Mucosa of descending colon (tissue), 3 donors: ENCODE results near the gene AKIRIN2. TPM values are rescaled to one million over a fixed set of nuclear protein-coding genes. Genes with fewer than 3 reads are reported as not detected.

Experiments
- ATAC-seq: fragments of 200-7000 bp; cut with Tn5 transposase; one replicate; pipeline ENCODE4 v1.9.1; 2020; ENCODE audit warnings: mild to moderate bottlenecking, moderate library complexity
- DNase-seq, 3 donors: peaks; one replicate each; pipeline ENCODE4 v3.0.0-alpha.2; 2020
- H3K36me3 ChIP-seq: fragments of 200-600 bp; one replicate; pipeline ENCODE4 v1.8.0; 2021; ENCODE audit warnings: low read depth, mild to moderate bottlenecking
- H3K4me1 ChIP-seq: fragments of 200-600 bp; one replicate; pipeline ENCODE4 v1.8.0; 2021; ENCODE audit warnings: low read depth, mild to moderate bottlenecking
- H3K4me3 ChIP-seq: fragments of 200-600 bp; one replicate; pipeline ENCODE4 v1.8.0; 2021; ENCODE audit warnings: mild to moderate bottlenecking
- H3K9me3 ChIP-seq: fragments of 200-600 bp; one replicate; pipeline ENCODE4 v1.8.0; 2021; ENCODE audit warnings: mild to moderate bottlenecking
- intact Hi-C, 2 donors: fragments of 100-400 bp; cut with DNase I in 1 of 2; cut with micrococcal nuclease in 1 of 2; formaldehyde crosslinking; loops; one replicate each; pipeline versions ENCODE4 v1.11.0 to v1.11.1; 2022; cut with DNase I, micrococcal nuclease
- total RNA-seq, 3 donors: library from RNA; stranded (reverse); fragmentation: NEBNext Ultra II Directional in 2 of 3; extraction: Animal tissue kit (Norgen Biotek cat#: 25700) in 2 of 3; gene quantifications; one replicate each; pipeline versions ENCODE4 v1.2.1 to v1.2.4, GENCODE V29; 2021 to 2023
- TF ChIP-seq, protein P1 (sequence below): fragments of 200-600 bp; IDR thresholded peaks from one replicate; pipeline ENCODE4 v1.8.0; 2022; ENCODE audit warnings: antibody characterized with exemption, mild to moderate bottlenecking
- donor health status: DM: no; HTN: no; CAD: no; lungs with moderate emphysema.
- donor health status: DM: no; HTN: no; CAD: no.
- donor health status: DM: no; HTN: yes; CAD: no.

The AKIRIN2 gene
- total RNA-seq, 3 donors from 2014 or later = 32.3 to 41.0 (median 33.2) TPM

DNA sequence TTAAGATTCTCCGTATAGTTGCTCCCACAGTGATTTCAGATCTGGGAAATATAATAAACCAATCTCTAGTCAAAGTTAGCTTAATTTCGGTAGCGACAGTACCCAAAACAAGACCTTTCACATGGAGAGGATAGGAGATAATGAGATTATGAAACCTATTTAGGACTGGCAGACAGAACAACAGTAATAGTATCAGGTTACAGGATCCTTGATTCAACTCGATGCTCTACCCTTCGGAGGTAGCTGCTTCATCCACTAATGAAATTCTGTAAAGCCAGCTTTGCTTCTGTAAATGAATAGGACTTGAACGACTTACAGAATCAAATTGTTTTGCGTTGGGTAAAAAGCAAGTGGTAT, 534 bp upstream of the AKIRIN2 start:
- TF ChIP-seq, protein P1, sequence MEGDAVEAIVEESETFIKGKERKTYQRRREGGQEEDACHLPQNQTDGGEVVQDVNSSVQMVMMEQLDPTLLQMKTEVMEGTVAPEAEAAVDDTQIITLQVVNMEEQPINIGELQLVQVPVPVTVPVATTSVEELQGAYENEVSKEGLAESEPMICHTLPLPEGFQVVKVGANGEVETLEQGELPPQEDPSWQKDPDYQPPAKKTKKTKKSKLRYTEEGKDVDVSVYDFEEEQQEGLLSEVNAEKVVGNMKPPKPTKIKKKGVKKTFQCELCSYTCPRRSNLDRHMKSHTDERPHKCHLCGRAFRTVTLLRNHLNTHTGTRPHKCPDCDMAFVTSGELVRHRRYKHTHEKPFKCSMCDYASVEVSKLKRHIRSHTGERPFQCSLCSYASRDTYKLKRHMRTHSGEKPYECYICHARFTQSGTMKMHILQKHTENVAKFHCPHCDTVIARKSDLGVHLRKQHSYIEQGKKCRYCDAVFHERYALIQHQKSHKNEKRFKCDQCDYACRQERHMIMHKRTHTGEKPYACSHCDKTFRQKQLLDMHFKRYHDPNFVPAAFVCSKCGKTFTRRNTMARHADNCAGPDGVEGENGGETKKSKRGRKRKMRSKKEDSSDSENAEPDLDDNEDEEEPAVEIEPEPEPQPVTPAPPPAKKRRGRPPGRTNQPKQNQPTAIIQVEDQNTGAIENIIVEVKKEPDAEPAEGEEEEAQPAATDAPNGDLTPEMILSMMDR = no peak
- H3K36me3 ChIP-seq = peaks cover 3% of the 10 kb centered on the region
- no peaks in the 10 kb centered on the region for H3K9me3 ChIP-seq
- DNase-seq (no peak), ATAC-seq (no peak)
- H3K4me1 ChIP-seq = peaks cover 20% of the 10 kb centered on the region
- H3K4me3 ChIP-seq = peak overlapping the region; percentile 99
- intact Hi-C loops = no loop called here

DNA sequence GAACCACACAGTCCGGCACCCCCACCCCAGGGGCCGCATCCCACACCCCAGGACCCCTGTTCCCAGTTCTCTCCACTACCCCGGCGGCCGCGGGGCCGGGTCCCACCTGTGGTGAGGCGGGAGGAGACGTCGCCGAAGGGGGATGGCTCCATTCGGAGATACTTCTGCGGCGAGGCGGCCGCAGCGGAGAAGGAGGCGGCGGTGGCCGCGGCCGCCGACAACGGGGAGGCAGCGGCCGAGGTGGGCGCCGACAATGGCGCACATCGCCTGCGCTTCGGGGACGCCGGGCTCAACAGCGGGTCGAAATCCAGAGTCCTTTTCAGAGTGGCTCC, 723 bp downstream of the AKIRIN2 start:
- peaks cover 25% of the 10 kb centered on the region for H3K4me1 ChIP-seq
- peak overlapping the region; percentile 99 for H3K4me3 ChIP-seq
- TF ChIP-seq, protein P1 = no peak
- ATAC-seq (no peak), DNase-seq (peak in 1 of 3 donors; percentile 75)
- intact Hi-C loops = loop anchor here in 1 of 2 donors (2.0 kb wide), 1 partner anchor 27 kb away; no protein-coding TSS in a partner anchor
- no peaks in the 10 kb centered on the region for H3K9me3 ChIP-seq
- peaks cover 3% of the 10 kb centered on the region for H3K36me3 ChIP-seq

DNA sequence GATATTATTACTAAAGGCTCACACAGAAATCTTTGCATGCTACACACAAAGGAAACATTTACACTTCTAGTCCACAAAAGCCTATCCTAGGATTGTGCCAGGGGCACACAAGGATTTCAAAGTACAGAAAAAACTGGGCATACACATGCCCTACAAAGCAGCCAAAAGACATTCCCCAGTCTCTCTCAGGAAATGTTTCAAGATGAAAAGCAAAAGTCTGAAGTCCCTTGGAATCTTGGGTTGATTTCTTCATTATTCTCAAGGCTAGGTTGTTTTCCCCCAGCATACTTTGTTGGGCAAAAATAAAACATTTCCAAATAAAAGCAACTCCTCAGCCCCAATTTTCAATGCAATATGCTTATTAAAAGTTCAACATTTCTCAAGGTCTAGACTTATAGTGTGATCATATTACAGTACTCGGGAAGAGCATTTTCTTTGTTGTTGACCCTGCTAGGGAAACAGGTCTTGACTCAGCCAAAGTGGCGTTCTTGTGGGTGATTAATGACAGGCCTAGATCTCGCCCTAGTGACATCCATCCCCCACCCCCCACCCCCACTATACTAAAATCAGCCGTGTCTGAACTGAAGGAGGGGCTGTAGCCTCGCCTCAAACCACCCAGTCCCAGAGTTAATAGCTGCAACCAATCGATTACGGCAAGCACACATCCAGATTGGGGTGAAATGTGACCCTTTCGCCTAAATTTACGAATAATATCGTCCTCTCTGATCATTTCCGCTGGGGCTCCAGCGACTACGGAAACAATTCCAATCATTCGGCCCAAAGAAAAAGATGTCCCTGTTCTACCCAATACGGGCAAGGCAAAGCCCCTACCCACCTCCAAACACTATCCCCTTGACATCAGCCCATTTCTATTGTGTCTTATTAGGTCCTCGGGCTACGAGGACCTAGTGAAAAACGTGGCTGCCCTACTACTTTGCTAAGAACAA, 1.4 kb downstream of the AKIRIN2 start:
- H3K4me3 ChIP-seq = peak overlapping the region; percentile 99
- peak in 1 of 3 donors; percentile 41 for DNase-seq
- peaks cover 3% of the 10 kb centered on the region for H3K36me3 ChIP-seq
- TF ChIP-seq, protein P1 = no peak
- peak; percentile 12 for ATAC-seq
- intact Hi-C loops = loop anchor here in 1 of 2 donors (2.0 kb wide), 1 partner anchor 28 kb away; no protein-coding TSS in a partner anchor
- peaks cover 25% of the 10 kb centered on the region for H3K4me1 ChIP-seq
- H3K9me3 ChIP-seq = no peaks in the 10 kb centered on the region

DNA sequence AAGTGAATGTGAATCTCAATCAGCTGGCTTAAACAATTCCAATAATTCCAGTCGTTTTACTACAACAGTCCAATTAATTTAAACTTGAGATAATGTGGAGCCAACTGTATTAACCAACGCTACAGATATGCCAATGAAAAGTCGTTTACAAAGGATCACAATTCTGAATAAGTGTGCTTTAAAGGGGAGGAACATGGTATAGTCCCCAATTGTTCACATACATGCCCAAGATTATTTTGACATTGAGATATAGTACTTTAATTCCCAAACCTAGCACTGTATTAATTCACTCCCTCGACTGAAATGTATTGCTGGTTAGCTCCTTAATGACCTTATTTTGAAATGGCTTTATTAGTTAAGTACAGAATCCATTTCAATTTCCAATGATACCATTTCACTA, 2.5 kb downstream of the AKIRIN2 start:
- Histone ChIP-seq H3K4me3 (no peak overlapping the region), H3K36me3 (peaks cover 3% of the 10 kb centered on the region), H3K4me1 (peaks cover 25% of the 10 kb centered on the region), H3K9me3 (no peaks in the 10 kb centered on the region)
- DNase-seq (no peak), ATAC-seq (no peak)
- TF ChIP-seq, protein P1 = no peak
- intact Hi-C loops = no loop called here

DNA sequence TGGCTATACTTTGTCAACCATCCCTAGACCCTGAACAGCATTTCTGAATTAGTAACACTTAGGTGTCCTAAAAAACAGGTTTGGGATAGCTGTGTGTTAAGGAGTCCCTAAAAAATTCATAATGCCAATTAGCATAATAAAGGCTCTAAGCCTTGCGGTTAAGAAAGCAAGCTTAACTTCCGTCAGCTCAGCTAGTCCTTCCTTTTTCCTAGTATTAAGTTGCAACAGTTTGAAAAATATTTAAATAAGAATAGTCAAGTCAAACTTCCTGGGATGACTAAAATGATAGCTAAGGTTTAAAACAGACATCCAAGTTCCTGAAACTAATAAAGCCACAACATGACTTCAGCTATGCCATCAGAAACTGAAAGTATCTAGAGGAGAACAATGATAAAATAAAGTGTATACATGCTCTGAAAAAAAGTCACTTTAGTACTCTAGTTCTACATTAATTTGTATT, 3.5 kb downstream of the AKIRIN2 start:
- intact Hi-C loops = no loop called here
- H3K36me3 ChIP-seq = peaks cover 3% of the 10 kb centered on the region
- H3K4me3 ChIP-seq = no peak overlapping the region
- H3K9me3 ChIP-seq = no peaks in the 10 kb centered on the region
- no peak for DNase-seq
- TF ChIP-seq, protein P1 = no peak
- no peak for ATAC-seq
- peaks cover 28% of the 10 kb centered on the region for H3K4me1 ChIP-seq
